Keratinocyte (primary cell): Measurements from ENCODE around the gene CRYL1.

ENCODE experiments used
- EZH2 ChIP-seq: IDR thresholded peaks from one replicate; pipeline ENCODE4 v1.6.1; 2012; ENCODE audit warnings: inconsistent platforms, mild to moderate bottlenecking, low read length, moderate library complexity
- TF ChIP-seq, protein P1 (sequence below), 3 experiments: IDR thresholded peaks in 1 of 3; conservative IDR thresholded peaks in 1 of 3; optimal IDR thresholded peaks in 1 of 3; 2 replicates in 2 of 3; 3 replicates in 1 of 3; pipeline versions ENCODE3 to v1.5.1; 2011; ENCODE audit warnings: low read length in 3 of 3, mild to moderate bottlenecking in 3 of 3, moderate library complexity in 2 of 3, control low read depth in 1 of 3, inconsistent platforms in 1 of 3; ENCODE audit not compliant: insufficient read depth in 2 of 3; ENCODE audit errors: extremely low read depth in 1 of 3

- TF ChIP-seq EZH2 = no peak
- TF ChIP-seq, protein P1, sequence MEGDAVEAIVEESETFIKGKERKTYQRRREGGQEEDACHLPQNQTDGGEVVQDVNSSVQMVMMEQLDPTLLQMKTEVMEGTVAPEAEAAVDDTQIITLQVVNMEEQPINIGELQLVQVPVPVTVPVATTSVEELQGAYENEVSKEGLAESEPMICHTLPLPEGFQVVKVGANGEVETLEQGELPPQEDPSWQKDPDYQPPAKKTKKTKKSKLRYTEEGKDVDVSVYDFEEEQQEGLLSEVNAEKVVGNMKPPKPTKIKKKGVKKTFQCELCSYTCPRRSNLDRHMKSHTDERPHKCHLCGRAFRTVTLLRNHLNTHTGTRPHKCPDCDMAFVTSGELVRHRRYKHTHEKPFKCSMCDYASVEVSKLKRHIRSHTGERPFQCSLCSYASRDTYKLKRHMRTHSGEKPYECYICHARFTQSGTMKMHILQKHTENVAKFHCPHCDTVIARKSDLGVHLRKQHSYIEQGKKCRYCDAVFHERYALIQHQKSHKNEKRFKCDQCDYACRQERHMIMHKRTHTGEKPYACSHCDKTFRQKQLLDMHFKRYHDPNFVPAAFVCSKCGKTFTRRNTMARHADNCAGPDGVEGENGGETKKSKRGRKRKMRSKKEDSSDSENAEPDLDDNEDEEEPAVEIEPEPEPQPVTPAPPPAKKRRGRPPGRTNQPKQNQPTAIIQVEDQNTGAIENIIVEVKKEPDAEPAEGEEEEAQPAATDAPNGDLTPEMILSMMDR (optimal IDR thresholded peaks at IDR 0.05 in 1 of 3, IDR thresholded peaks at IDR 0.05 in 1 of 3, conservative IDR thresholded peaks at IDR 0.05 in 1 of 3; ENCODE audit: extremely low read depth in 1 of 3, insufficient read depth in 2 of 3, low read length in 3 of 3) = no peak
Observed at GRCh38 chr13:20435616-20436368, 89.9 kb downstream of the CRYL1 start.
